ENCODE results near the gene TPD52L1. TPM values are rescaled to one million over a fixed set of nuclear protein-coding genes. Genes with fewer than 3 reads are reported as not detected.

Gene TPD52L1
- total and polyA plus RNA-seq, 2 donors (not counting 1 experiment from before 2014, with no cell fraction given): not detected

GRCh38 chr6:125151700-125152099 is 1.9 kb upstream of the TPD52L1 start:
- CTCF ChIA-PET: no interaction called here
- POLR2A ChIA-PET: no interaction called here

More at GRCh38 chr6:125151700-125152099, 1.9 kb upstream of the TPD52L1 start:
- Mint-ChIP-seq H3K27me3 (peaks cover 45% of the 10 kb centered on the region), H3K9me3 (ENCODE audit: insufficient read depth) (no peaks in the 10 kb centered on the region), H3K4me1 (peaks cover 15% of the 10 kb centered on the region), H3K4me3 (no peak overlapping the region), H3K27ac (no peak overlapping the region)
- no peak for ATAC-seq (ENCODE audit: low read depth)
- H3K9me3 ChIP-seq (ENCODE audit: control extremely low read depth in 1 of 3, control insufficient read depth in 2 of 3, insufficient read depth in 1 of 3, low read length in 2 of 3): peaks cover 0 to 5% (median 0%) of the 10 kb centered on the region in 3 donors
- 89% methylated on average over 2 of the region's 4 CpGs for WGBS (ENCODE audit: insufficient coverage)
- no peaks in the 10 kb centered on the region for H4K20me1 ChIP-seq (ENCODE audit: control insufficient read depth, insufficient read depth, low read length, poor library complexity, severe bottlenecking)
- no peaks in the 10 kb centered on the region for H3K36me3 ChIP-seq (replicated peaks in 1 of 2; ENCODE audit: control extremely low read depth in 1 of 2, control insufficient read depth in 1 of 2, extremely low read depth in 1 of 2, insufficient read depth in 2 of 2, low read length in 1 of 2)
- H3K4me1 ChIP-seq (ENCODE audit: control insufficient read depth in 2 of 2, insufficient read depth in 2 of 2, low read length in 2 of 2): peaks cover 13 to 15% of the 10 kb centered on the region in 2 donors
- intact Hi-C loops (cut with micrococcal nuclease): no loop called here
- TF ChIP-seq CTCF (IDR thresholded peaks at IDR 0.05): no peak
- TF ChIP-seq EZH2 (IDR thresholded peaks at IDR 0.05; ENCODE audit: borderline replicate concordance, insufficient read depth, low read depth, low read length, poor library complexity, severe bottlenecking): no peak
- H3K4me2 ChIP-seq (replicated peaks; ENCODE audit: low read depth, low read length, poor library complexity, severe bottlenecking): no peak overlapping the region
- no peak overlapping the region for H3K9ac ChIP-seq (ENCODE audit: low read length)
- no peak for DNase-seq
- H2AFZ ChIP-seq (ENCODE audit: insufficient read depth, low read depth, low read length, poor library complexity, severe bottlenecking): no peak overlapping the region
- peaks cover 0 to 25% (median 9%) of the 10 kb centered on the region in 4 experiments for H3K27me3 ChIP-seq (replicated peaks in 1 of 4; ENCODE audit: control extremely low read depth in 1 of 4, control insufficient read depth in 3 of 4, insufficient read depth in 4 of 4, low read length in 3 of 4)
- no peak overlapping the region for H3K27ac ChIP-seq (ENCODE audit: low read length in 2 of 2)
- H3K4me3 ChIP-seq (ENCODE audit: control extremely low read depth in 1 of 5, extremely low read depth in 1 of 5, insufficient read depth in 1 of 5, low read depth in 2 of 5, low read length in 4 of 5): no peak overlapping the region
- H3K79me2 ChIP-seq (ENCODE audit: control insufficient read depth, insufficient read depth, low read length): no peaks in the 10 kb centered on the region
